ENCODE measurements around the gene BMP3. TPM values are rescaled to one million over a fixed set of nuclear protein-coding genes. Genes with fewer than 3 reads are reported as not detected.

BMP3 gene
- total RNA-seq, 6 donors from 2014 or later, result 3.1 to 14.9 (median 9.1) TPM

- H3K9me3 ChIP-seq, result no peaks in the 10 kb centered on the region
- peaks cover 0 to 11% (median 4%) of the 10 kb centered on the region in 4 donors for H3K27me3 ChIP-seq
- H3K4me1 ChIP-seq, result peaks cover 5 to 15% (median 12%) of the 10 kb centered on the region in 4 donors
- peak in 1 of 2 donors; percentile 25 for DNase-seq
- TF ChIP-seq EP300 (IDR thresholded peaks at IDR 0.05) (no peak), POLR2A (IDR thresholded peaks at IDR 0.05) (no peak), POLR2AphosphoS5 (IDR thresholded peaks at IDR 0.05) (no peak)
- TF ChIP-seq, protein P1, sequence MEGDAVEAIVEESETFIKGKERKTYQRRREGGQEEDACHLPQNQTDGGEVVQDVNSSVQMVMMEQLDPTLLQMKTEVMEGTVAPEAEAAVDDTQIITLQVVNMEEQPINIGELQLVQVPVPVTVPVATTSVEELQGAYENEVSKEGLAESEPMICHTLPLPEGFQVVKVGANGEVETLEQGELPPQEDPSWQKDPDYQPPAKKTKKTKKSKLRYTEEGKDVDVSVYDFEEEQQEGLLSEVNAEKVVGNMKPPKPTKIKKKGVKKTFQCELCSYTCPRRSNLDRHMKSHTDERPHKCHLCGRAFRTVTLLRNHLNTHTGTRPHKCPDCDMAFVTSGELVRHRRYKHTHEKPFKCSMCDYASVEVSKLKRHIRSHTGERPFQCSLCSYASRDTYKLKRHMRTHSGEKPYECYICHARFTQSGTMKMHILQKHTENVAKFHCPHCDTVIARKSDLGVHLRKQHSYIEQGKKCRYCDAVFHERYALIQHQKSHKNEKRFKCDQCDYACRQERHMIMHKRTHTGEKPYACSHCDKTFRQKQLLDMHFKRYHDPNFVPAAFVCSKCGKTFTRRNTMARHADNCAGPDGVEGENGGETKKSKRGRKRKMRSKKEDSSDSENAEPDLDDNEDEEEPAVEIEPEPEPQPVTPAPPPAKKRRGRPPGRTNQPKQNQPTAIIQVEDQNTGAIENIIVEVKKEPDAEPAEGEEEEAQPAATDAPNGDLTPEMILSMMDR (IDR thresholded peaks at IDR 0.05), result no peak
- H3K27ac ChIP-seq, result no peak overlapping the region
- peak; percentile 13 to 47 for ATAC-seq (ENCODE audit: low FRiP score in 2 of 2)
- H3K4me3 ChIP-seq, result peak overlapping the region in 2 of 4 donors; percentile 54 to 56
- H3K36me3 ChIP-seq, result no peaks in the 10 kb centered on the region
- WGBS, 2 donors, result 39 to 50% methylated on average over 4 of the region's 4 CpGs
Measured at GRCh38 chr4:81032771-81033684, 2.5 kb downstream of the BMP3 start.

DNA sequence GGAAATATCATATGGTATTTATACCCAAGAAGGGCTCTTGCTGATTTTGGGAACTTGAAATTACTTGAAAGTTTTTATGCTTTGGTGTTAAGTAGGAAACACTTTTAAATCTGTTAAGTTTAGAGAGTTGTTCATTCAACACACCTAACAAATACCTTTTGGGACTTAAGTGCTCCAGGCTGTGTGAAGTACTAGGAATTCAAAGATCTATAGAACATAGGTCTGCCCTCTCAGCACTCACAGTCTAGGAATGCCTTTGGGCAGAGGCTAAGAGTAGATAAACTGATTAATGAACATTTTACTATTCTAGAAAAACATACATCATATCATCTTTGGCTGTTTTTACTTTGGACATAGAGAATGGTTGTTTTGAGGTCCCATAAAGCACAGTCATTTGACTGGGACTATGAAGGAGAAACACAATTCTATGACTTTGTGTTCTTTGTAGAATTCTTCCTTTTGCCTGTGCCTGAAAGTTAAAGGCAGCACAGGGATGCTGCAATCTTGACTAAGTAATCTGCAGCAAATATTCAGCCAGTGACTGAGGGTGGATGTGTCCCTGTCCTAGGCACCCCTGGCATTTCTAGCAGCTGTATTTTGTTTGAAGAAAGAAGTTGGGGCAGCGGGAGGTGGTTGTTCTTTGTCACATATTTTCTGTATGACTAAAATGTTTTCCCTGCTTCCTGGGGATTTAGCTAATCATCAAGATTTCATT is 8.3 kb downstream of the BMP3 start:
- TF ChIP-seq POLR2A (IDR thresholded peaks at IDR 0.05) (no peak), POLR2AphosphoS5 (IDR thresholded peaks at IDR 0.05) (no peak), EP300 (IDR thresholded peaks at IDR 0.05) (no peak)
- DNase-seq (no peak), ATAC-seq (ENCODE audit: low FRiP score in 2 of 2) (no peak)
- Histone ChIP-seq H3K4me3 (no peak overlapping the region), H3K27ac (peak overlapping the region in 2 of 4 donors; percentile 44 to 45), H3K4me1 (peaks cover 0 to 8% (median 2%) of the 10 kb centered on the region in 4 donors), H3K9me3 (no peaks in the 10 kb centered on the region), H3K27me3 (no peaks in the 10 kb centered on the region), H3K36me3 (no peaks in the 10 kb centered on the region)
- WGBS, 2 donors, result 59 to 68% methylated on average over 1 of the region's 1 CpG

- Histone ChIP-seq H3K9me3 (no peaks in the 10 kb centered on the region), H3K27me3 (no peaks in the 10 kb centered on the region), H3K27ac (peak overlapping the region in 1 of 4 donors; percentile 45), H3K36me3 (no peaks in the 10 kb centered on the region), H3K4me3 (no peak overlapping the region), H3K4me1 (peaks cover 0 to 8% (median 2%) of the 10 kb centered on the region in 4 donors)
- WGBS, 2 donors, result 24 to 30% methylated on average over 4 of the region's 4 CpGs
- ATAC-seq (ENCODE audit: low FRiP score in 2 of 2) (peak; percentile 63 to 81), DNase-seq (peak in 1 of 2 donors; percentile 77)
- TF ChIP-seq EP300 (IDR thresholded peaks at IDR 0.05) (no peak), POLR2AphosphoS5 (IDR thresholded peaks at IDR 0.05) (no peak), POLR2A (IDR thresholded peaks at IDR 0.05) (peak in 1 of 4 donors; percentile 12)
Measured at GRCh38 chr4:81039351-81039972, 9.0 kb downstream of the BMP3 start.

DNA sequence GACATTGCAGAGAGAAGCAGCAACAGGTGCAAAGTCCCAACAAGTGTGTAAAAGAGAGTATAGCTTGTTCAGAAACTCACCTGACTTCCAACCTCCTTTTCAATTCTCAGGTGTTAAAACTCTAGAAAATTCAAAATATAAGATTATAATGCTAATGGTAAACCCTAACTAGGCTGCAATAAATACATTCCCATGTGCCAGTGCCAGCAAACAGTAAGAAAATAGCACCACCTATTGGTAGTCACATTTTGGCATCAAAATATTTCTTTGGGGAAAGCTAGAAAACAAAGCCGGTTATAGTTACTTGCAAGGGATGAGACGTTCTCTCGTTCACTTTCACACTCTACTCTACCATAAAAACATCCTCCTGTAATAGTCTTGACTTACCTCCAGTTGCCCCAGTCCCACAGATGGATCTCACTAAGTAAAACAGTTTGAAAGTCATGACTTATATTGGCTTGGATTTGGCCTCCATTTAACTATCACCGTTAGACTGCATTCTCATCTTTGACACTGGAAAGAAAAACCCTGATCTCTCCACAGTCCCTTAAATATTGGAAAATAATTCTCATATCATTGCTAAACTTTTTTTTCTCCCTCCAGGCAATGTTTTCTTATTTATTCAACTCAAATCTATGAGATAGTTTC is 9.6 kb downstream of the BMP3 start:
- DNase-seq (no peak), ATAC-seq (ENCODE audit: low FRiP score in 2 of 2) (peak; percentile 64 to 72)
- H3K36me3 ChIP-seq, result no peaks in the 10 kb centered on the region
- no peaks in the 10 kb centered on the region for H3K9me3 ChIP-seq
- peak overlapping the region in 1 of 4 donors; percentile 45 for H3K27ac ChIP-seq
- no peaks in the 10 kb centered on the region for H3K27me3 ChIP-seq
- peaks cover 0 to 8% (median 2%) of the 10 kb centered on the region in 4 donors for H3K4me1 ChIP-seq
- TF ChIP-seq POLR2AphosphoS5 (IDR thresholded peaks at IDR 0.05), result no peak
- TF ChIP-seq, protein P1 (IDR thresholded peaks at IDR 0.05), result peak in 5 of 6 experiments; percentile 14 to 56 (median 49)
- WGBS, 2 donors, result 17 to 22% methylated on average over 4 of the region's 4 CpGs
- H3K4me3 ChIP-seq, result no peak overlapping the region

DNA sequence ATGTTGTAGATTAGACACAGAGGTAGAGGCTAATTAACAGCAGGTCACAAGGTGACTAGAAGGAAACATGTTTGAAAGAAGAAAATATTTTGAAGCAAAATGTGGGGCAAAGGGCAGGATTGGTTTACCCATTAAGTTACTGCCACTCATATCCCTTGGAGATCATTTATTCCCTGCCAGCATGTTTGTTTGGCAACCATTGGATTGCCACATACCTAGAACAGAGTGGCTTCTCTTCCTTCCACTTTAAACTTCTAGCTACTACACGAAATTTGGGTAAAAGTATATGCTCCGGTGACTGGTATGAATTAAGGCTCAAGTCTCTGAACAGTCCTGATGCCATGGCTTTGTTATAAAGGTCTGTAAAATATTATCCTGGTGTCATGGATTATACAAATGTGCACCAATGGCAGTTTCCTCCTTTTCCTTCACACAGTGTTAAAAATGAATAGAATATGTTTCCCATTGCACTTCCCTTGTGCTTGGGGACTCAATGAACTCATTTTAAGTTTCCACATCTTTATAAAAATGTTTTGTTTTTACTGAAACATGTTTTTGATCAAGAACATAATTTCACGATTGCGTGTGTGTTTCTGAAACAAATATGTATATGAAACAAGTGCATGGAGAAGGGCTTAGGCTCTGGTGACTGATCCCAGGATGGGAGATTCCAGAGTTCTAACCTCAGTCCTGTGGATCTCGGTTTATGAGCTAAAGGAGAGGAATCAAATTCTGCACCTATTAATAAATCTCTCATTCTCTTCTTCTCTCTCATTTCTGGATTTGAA is 12.3 kb downstream of the BMP3 start:
- no peaks in the 10 kb centered on the region for H3K9me3 ChIP-seq
- no peaks in the 10 kb centered on the region for H3K36me3 ChIP-seq
- WGBS, 2 donors, result 59 to 71% methylated on average over 5 of the region's 5 CpGs

More for the DNA sequence above, 12.3 kb downstream of the BMP3 start:
- ATAC-seq (ENCODE audit: low FRiP score in 2 of 2) (no peak), DNase-seq (no peak)
- Histone ChIP-seq H3K27me3 (no peaks in the 10 kb centered on the region), H3K4me1 (peaks cover 0 to 8% (median 2%) of the 10 kb centered on the region in 4 donors), H3K27ac (no peak overlapping the region), H3K4me3 (no peak overlapping the region)
- TF ChIP-seq POLR2A (IDR thresholded peaks at IDR 0.05) (no peak), EP300 (IDR thresholded peaks at IDR 0.05) (no peak), POLR2AphosphoS5 (IDR thresholded peaks at IDR 0.05) (no peak)
- TF ChIP-seq, protein P1 (IDR thresholded peaks at IDR 0.05), result no peak
